Adrenal gland (tissue), 12 donors: ENCODE results near the gene ZNF628. TPM values are rescaled to one million over a fixed set of nuclear protein-coding genes. Genes with fewer than 3 reads are reported as not detected.
A peak's percentile ranks its signal among the peaks of the same experiment; 100 is the strongest.

Experiments
- DNase-seq, 7 donors: peaks; one replicate each; pipeline ENCODE4 v3.0.0-alpha.2; 2019 to 2020
- H3K27ac ChIP-seq, 5 donors: fragments of 200-600 bp; sonication (generic) in 4 of 5; 1 replicate in 3 of 5; 2 replicates in 2 of 5; pipeline versions ENCODE4 v1.5.1 to v1.8.0; 2016 to 2020; ENCODE audit warnings: mild to moderate bottlenecking in 1 of 5
- H3K27me3 ChIP-seq: fragments of 200-600 bp; 2 replicates; pipeline ENCODE4 v1.8.0; 2021
- H3K36me3 ChIP-seq, 2 donors: fragments of 200-600 bp; replicated peaks in 1 of 2; 1 replicate in 1 of 2; 2 replicates in 1 of 2; pipeline versions ENCODE4 v1.5.1 to v1.8.0; 2018 to 2022
- H3K4me1 ChIP-seq, 2 donors: fragments of 200-600 bp; replicated peaks in 1 of 2; 1 replicate in 1 of 2; 2 replicates in 1 of 2; pipeline versions ENCODE4 v1.5.1 to v1.8.0; 2018 to 2021
- H3K4me3 ChIP-seq, 4 donors: fragments of 200-600 bp; sonication (generic) in 3 of 4; one replicate each; pipeline ENCODE4 v1.5.1; 2016 to 2018
- H3K9me3 ChIP-seq, 3 donors: fragments of 200-600 bp; sonication (generic) in 1 of 3; replicated peaks in 1 of 3; 1 replicate in 2 of 3; 2 replicates in 1 of 3; pipeline versions ENCODE4 v1.5.1 to v1.8.0; 2016 to 2021
- CTCF ChIP-seq, 6 experiments: fragments of 450-650 bp in 4 of 6; fragments of 200-600 bp in 2 of 6; sonication (generic) in 1 of 6; IDR thresholded peaks; 1 replicate in 5 of 6; 2 replicates in 1 of 6; pipeline versions ENCODE4 v1.5.1 to v1.8.0; 2016 to 2021; ENCODE audit warnings: antibody characterized with exemption in 6 of 6, mild to moderate bottlenecking in 2 of 6, moderate library complexity in 1 of 6
- POLR2A ChIP-seq, 2 donors: fragments of 450-650 bp; IDR thresholded peaks; one replicate each; pipeline ENCODE4 v1.6.1; 2017; ENCODE audit warnings: antibody characterized with exemption in 2 of 2, mild to moderate bottlenecking in 2 of 2, moderate library complexity in 1 of 2
- WGBS, 4 donors: extraction: QIAGEN DNeasy Blood & Tissue Kit in 2 of 4; methylation state at CpG; one replicate each; pipeline versions ENCODE4 v1.1.5 to v1.1.7; 2013 to 2017; 5-methylcytosine and 5-hydroxymethylcytosine counted together
- intact Hi-C, 2 donors: fragments of 100-400 bp; cut with DNase I; formaldehyde crosslinking; loops; one replicate each; pipeline versions ENCODE4 v1.14.1 to v1.15.0; 2022 to 2023
- polyA plus RNA-seq, 3 donors: library from polyadenylated mRNA; stranded (reverse); fragments of 200-250 nt in 2 of 3; fragments of 350-450 nt in 1 of 3; fragmentation: Illumina TruSeq in 1 of 3; extraction: RNeasy Lipid Tissue Mini Kit (QIAGEN cat#74804) in 1 of 3; gene quantifications; one replicate each; pipeline ENCODE4 v1.2.3, GENCODE V29; 2013 to 2014
- total RNA-seq, 9 donors: library from RNA; depleted of rRNA in 4 of 9; stranded (reverse); fragments of >200 nt in 4 of 9; fragments of 120-200 nt in 1 of 9; fragmentation: NEBNext Ultra II Directional in 1 of 9; extraction: Animal tissue kit (Norgen Biotek cat#: 25700) in 1 of 9; gene quantifications; one replicate each; pipeline versions ENCODE4 v1.1.0 to v1.2.4, GENCODE V29; 2013 to 2023
- donor health status: healthy with polysubstance abuse.
- donor health status: Bipolar disorder and iron deficiency.
- donor health status: DM: yes; HTN: yes; CAD: no.
- donor health status: DM: no; HTN: no; CAD: no.
- donor health status: DM: no; HTN: no; CAD: no.
- donor health status: DM: yes; HTN: yes; CAD: no.

ZNF628 gene
- total and polyA plus RNA-seq, 12 donors: 0.04 to 27.9 (median 7.7) TPM

DNA sequence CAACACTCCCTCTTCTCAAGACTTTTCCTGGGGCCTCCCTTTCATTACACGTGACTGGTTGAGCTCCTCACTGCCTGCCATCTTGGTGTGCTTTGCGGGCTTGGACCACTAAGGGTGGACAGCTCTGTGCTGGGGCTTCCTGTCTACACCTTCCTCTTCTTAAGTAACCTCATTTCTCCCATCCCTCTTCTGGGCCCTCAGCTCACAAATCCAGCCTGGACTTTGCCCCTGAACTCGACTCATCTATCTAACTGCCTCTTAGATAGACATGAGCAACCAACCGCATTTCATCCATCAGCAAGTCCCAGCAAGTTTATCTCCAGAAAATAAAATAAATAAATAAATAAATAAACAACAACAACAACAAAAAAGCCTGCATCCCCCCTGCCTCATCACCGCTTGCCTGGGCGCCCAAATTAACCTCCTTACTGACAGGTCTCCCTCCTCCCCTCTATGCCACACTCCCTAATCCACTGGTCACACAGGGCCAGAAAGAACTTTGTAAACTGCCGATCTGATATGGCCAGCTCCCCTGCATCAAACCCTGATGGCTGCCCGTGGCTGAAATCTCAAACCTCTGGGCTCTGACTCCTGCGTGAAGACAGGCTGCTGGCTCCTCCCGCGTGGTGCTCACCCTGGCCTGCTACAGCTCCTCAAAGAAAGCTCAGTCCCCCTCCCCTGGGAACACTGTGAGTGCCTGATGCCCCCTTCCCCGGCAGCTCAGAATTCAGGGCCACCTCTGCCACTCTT, 22.7 kb upstream of the ZNF628 start:
- WGBS, 4 donors: 94 to 95% (median 95%) methylated on average over 11 to 12 of the region's 12 CpGs
- TF ChIP-seq POLR2A (IDR thresholded peaks at IDR 0.05) (no peak), CTCF (IDR thresholded peaks at IDR 0.05) (no peak)
- H3K4me1 ChIP-seq: peaks cover 11% of the 10 kb centered on the region in 2 donors
- H3K9me3 ChIP-seq: no peaks in the 10 kb centered on the region
- DNase-seq: no peak
- H3K27me3 ChIP-seq: peaks cover 21% of the 10 kb centered on the region
- H3K36me3 ChIP-seq: no peaks in the 10 kb centered on the region
- intact Hi-C loops: no loop called here
- H3K4me3 ChIP-seq: no peak overlapping the region
- no peak overlapping the region for H3K27ac ChIP-seq

DNA sequence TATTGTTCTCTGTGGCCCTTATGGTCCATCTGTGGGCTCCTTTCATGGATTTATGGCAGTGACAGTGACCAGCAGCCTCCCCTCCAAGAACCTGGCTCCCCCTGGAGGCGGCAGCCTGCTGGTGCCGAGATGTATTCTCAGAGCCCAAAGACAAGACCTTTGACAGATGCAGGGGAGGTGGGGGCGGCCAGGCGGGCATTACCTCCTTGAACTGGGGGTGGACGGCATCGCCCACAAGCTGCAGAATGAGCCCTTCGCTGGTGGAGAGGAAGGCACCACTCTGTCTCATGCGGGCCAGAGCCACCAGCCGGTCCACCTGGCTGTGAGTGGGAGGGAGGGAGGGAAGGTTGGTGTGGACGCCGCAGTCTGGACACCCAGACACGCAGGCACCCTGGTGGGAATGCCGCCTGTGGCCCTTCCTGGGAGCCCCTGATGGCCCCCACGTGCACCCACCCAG, 21.6 kb upstream of the ZNF628 start:
- Histone ChIP-seq H3K27me3 (peaks cover 15% of the 10 kb centered on the region), H3K4me3 (no peak overlapping the region), H3K9me3 (no peaks in the 10 kb centered on the region), H3K27ac (no peak overlapping the region), H3K36me3 (no peaks in the 10 kb centered on the region), H3K4me1 (peaks cover 11% of the 10 kb centered on the region in 2 donors)
- peak in 2 of 7 donors; percentile 38 to 66 for DNase-seq
- 77 to 82% (median 79%) methylated on average over 10 to 14 of the region's 14 CpGs for WGBS, 4 donors
- intact Hi-C loops: no loop called here
- no peak for TF ChIP-seq POLR2A (IDR thresholded peaks at IDR 0.05)
- peak; percentile 24 to 57 (median 40) for TF ChIP-seq CTCF (IDR thresholded peaks at IDR 0.05)

- intact Hi-C loops: no loop called here
- Histone ChIP-seq H3K27ac (peak overlapping the region in 1 of 5 donors; percentile 68), H3K9me3 (no peaks in the 10 kb centered on the region), H3K4me3 (no peak overlapping the region), H3K4me1 (peaks cover 15% of the 10 kb centered on the region in 2 donors), H3K27me3 (peaks cover 15% of the 10 kb centered on the region), H3K36me3 (no peaks in the 10 kb centered on the region)
- DNase-seq: peak in 2 of 7 donors; percentile 32 to 69
- 68 to 80% (median 74%) methylated on average over 10 to 11 of the region's 11 CpGs for WGBS, 4 donors
- TF ChIP-seq POLR2A (IDR thresholded peaks at IDR 0.05) (no peak), CTCF (IDR thresholded peaks at IDR 0.05) (no peak)
Measured at GRCh38 chr19:55455576-55456235, 20.7 kb upstream of the ZNF628 start.

GRCh38 chr19:55456347-55456746, 20.1 kb upstream of the ZNF628 start:
- Histone ChIP-seq H3K27ac (peak overlapping the region in 1 of 5 donors; percentile 68), H3K9me3 (no peaks in the 10 kb centered on the region), H3K4me3 (no peak overlapping the region), H3K36me3 (no peaks in the 10 kb centered on the region), H3K4me1 (peaks cover 16 to 21% of the 10 kb centered on the region in 2 donors), H3K27me3 (peaks cover 12% of the 10 kb centered on the region)
- no peak for TF ChIP-seq CTCF (IDR thresholded peaks at IDR 0.05)
- no peak for TF ChIP-seq POLR2A (IDR thresholded peaks at IDR 0.05)
- intact Hi-C loops: no loop called here
- peak in 6 of 7 donors; percentile 64 to 81 (median 76) for DNase-seq
- WGBS, 4 donors: 61 to 66% (median 65%) methylated on average over 11 to 14 of the region's 14 CpGs
